Measurements from ENCODE around the gene LDAF1. TPM values are rescaled to one million over a fixed set of nuclear protein-coding genes. Genes with fewer than 3 reads are reported as not detected.
"Not testable (repeated sequence)": the region's sequence is repeated elsewhere in the genome, so short reads cannot be mapped to it uniquely, and the experiment has no call there.

Gene LDAF1
- total RNA-seq (2014; rRNA removed; shearing (Covaris generic)), result 25.5 and 27.3 TPM in 2 replicates

- peaks cover 4% of the 10 kb centered on the region for H3K27me3 ChIP-seq (ENCODE audit: control insufficient read depth, insufficient read depth, low read length)
- peak within 1 kb of the TSS; percentile 83 for H3K4me3 ChIP-seq (ENCODE audit: insufficient read depth, low read depth, low read length)
- peaks cover 9% of the 10 kb centered on the region for H3K36me3 ChIP-seq (replicated peaks; ENCODE audit: control insufficient read depth, insufficient read depth, low read length)
- peak; percentile 94 for DNase-seq
Measured at GRCh38 chr16:21158208-21159110, at the start of gene LDAF1. Gene LDAF1, plus strand, starts transcription at chr16:21158674. Its CDS starts 2,509 bp downstream, at chr16:21161183.

- H3K36me3 ChIP-seq (replicated peaks; ENCODE audit: control insufficient read depth, insufficient read depth, low read length); H3K27me3 ChIP-seq (ENCODE audit: control insufficient read depth, insufficient read depth, low read length); H3K4me3 ChIP-seq (ENCODE audit: insufficient read depth, low read depth, low read length); DNase-seq: not testable (repeated sequence)
Measured at GRCh38 chr16:21115551-21115950, 42.9 kb upstream of the LDAF1 start.

GRCh38 chr16:21116148-21116693 lies 42.3 kb upstream of the LDAF1 start:
- no peaks in the 10 kb centered on the region for H3K36me3 ChIP-seq (replicated peaks; ENCODE audit: control insufficient read depth, insufficient read depth, low read length)
- H3K4me3 ChIP-seq (ENCODE audit: insufficient read depth, low read depth, low read length), result no peak overlapping the region
- no peak for DNase-seq
- no peaks in the 10 kb centered on the region for H3K27me3 ChIP-seq (ENCODE audit: control insufficient read depth, insufficient read depth, low read length)

GRCh38 chr16:21117567-21117966 lies 40.9 kb upstream of the LDAF1 start:
- Histone ChIP-seq H3K27me3 (ENCODE audit: control insufficient read depth, insufficient read depth, low read length) (no peaks in the 10 kb centered on the region), H3K4me3 (ENCODE audit: insufficient read depth, low read depth, low read length) (no peak overlapping the region), H3K36me3 (replicated peaks; ENCODE audit: control insufficient read depth, insufficient read depth, low read length) (no peaks in the 10 kb centered on the region)
- no peak for DNase-seq

GRCh38 chr16:21120976-21121520 lies 37.4 kb upstream of the LDAF1 start:
- Histone ChIP-seq H3K27me3 (ENCODE audit: control insufficient read depth, insufficient read depth, low read length) (no peaks in the 10 kb centered on the region), H3K36me3 (replicated peaks; ENCODE audit: control insufficient read depth, insufficient read depth, low read length) (no peaks in the 10 kb centered on the region), H3K4me3 (ENCODE audit: insufficient read depth, low read depth, low read length) (no peak overlapping the region)
- no peak for DNase-seq

DNA sequence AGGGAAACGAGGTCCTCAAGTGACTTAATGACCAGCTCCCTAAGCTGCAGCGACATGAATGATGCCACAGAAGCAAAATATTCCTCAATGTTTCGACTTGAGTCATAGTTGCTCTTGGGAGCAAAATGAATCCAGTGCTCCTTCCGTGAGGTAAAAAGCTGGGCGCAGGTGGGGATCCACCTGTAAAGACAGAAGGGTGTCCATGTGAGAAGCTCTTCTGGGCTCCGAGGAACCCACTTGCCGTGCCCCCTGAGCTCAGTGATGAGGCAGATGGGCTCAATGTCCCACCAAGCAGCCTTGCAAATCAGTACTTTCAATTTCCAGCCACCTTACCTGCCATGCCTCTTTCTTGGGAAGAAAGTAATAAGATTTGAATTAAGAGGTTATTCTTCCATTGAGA lies 33.3 kb upstream of the LDAF1 start:
- Histone ChIP-seq H3K4me3 (ENCODE audit: insufficient read depth, low read depth, low read length) (no peak overlapping the region), H3K27me3 (ENCODE audit: control insufficient read depth, insufficient read depth, low read length) (no peaks in the 10 kb centered on the region), H3K36me3 (replicated peaks; ENCODE audit: control insufficient read depth, insufficient read depth, low read length) (no peaks in the 10 kb centered on the region; the same call in 1 of the 2 replicates)
- DNase-seq, result no peak

GRCh38 chr16:21126518-21126917 lies 32.0 kb upstream of the LDAF1 start:
- no peak for DNase-seq
- H3K36me3 ChIP-seq (replicated peaks; ENCODE audit: control insufficient read depth, insufficient read depth, low read length), result no peaks in the 10 kb centered on the region; the same call in 1 of the 2 replicates
- H3K4me3 ChIP-seq (ENCODE audit: insufficient read depth, low read depth, low read length), result no peak overlapping the region
- no peaks in the 10 kb centered on the region for H3K27me3 ChIP-seq (ENCODE audit: control insufficient read depth, insufficient read depth, low read length)

GRCh38 chr16:21128991-21129390 lies 29.5 kb upstream of the LDAF1 start:
- Histone ChIP-seq H3K27me3 (ENCODE audit: control insufficient read depth, insufficient read depth, low read length) (no peaks in the 10 kb centered on the region), H3K4me3 (ENCODE audit: insufficient read depth, low read depth, low read length) (no peak overlapping the region), H3K36me3 (replicated peaks; ENCODE audit: control insufficient read depth, insufficient read depth, low read length) (no peaks in the 10 kb centered on the region; the same call in 1 of the 2 replicates)
- DNase-seq, result no peak

- Histone ChIP-seq H3K4me3 (ENCODE audit: insufficient read depth, low read depth, low read length) (no peak overlapping the region), H3K27me3 (ENCODE audit: control insufficient read depth, insufficient read depth, low read length) (no peaks in the 10 kb centered on the region), H3K36me3 (replicated peaks; ENCODE audit: control insufficient read depth, insufficient read depth, low read length) (no peaks in the 10 kb centered on the region; the same call in 1 of the 2 replicates)
- DNase-seq, result no peak
Measured at GRCh38 chr16:21130811-21131210, 27.7 kb upstream of the LDAF1 start.

- Histone ChIP-seq H3K36me3 (replicated peaks; ENCODE audit: control insufficient read depth, insufficient read depth, low read length) (no peaks in the 10 kb centered on the region), H3K27me3 (ENCODE audit: control insufficient read depth, insufficient read depth, low read length) (no peaks in the 10 kb centered on the region), H3K4me3 (ENCODE audit: insufficient read depth, low read depth, low read length) (no peak overlapping the region)
- DNase-seq, result no peak
Measured at GRCh38 chr16:21134053-21134452, 24.4 kb upstream of the LDAF1 start.

- H3K36me3 ChIP-seq (replicated peaks; ENCODE audit: control insufficient read depth, insufficient read depth, low read length), result no peaks in the 10 kb centered on the region
- H3K27me3 ChIP-seq (ENCODE audit: control insufficient read depth, insufficient read depth, low read length), result no peaks in the 10 kb centered on the region
- no peak for DNase-seq
- H3K4me3 ChIP-seq (ENCODE audit: insufficient read depth, low read depth, low read length), result no peak overlapping the region
Measured at GRCh38 chr16:21145738-21146137, 12.7 kb upstream of the LDAF1 start.

- Histone ChIP-seq H3K36me3 (replicated peaks; ENCODE audit: control insufficient read depth, insufficient read depth, low read length) (no peaks in the 10 kb centered on the region), H3K27me3 (ENCODE audit: control insufficient read depth, insufficient read depth, low read length) (no peaks in the 10 kb centered on the region), H3K4me3 (ENCODE audit: insufficient read depth, low read depth, low read length) (no peak within 1 kb of the TSS)
- DNase-seq, result no peak
Measured at GRCh38 chr16:21150375-21151001, 8.0 kb upstream of the LDAF1 start, which contains the start of gene DNAH3. Gene DNAH3, minus strand, starts transcription at chr16:21150846. Its CDS starts 527 bp downstream, at chr16:21150319.

DNA sequence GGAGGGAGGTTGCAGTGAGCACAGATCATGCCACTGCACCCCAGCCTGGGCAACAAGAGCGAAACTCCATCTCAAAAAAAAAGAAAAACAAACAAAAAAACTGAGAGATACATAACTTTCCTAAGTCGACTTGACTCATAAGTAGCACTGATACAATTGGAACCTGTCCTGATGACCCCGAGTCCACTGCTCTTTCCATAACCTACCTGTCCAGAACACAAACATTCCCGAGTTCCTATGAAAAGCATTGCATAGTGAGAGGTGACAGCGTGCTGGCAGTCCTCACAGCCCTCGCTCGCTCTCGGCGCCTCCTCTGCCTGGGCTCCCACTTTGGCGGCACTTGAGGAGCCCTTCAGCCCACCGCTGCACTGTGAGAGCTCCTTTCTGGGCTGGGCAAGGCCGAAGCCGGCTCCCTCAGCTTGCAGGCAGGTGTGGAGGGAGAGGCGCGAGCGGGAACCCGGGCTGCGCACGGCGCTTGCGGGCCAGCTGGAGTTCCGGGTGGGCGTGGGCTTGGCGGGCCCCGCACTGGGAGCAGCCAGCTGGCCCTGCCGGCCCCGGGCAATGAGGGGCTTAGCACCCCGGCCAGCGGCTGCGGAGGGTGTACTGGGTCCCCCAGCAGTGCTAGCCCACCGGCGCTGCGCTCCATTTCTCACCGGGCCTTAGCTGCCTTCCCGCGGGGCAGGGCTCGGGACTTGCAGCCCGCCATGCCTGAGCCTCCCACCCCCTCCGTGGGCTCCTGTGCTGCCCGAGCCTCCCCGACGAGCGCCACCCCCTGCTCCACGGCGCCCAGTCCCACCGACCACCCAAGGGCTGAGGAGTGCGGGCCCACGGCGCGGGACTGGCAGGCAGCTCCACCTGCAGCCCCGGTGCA lies 6.1 kb upstream of the LDAF1 start:
- DNase-seq; H3K27me3 ChIP-seq (ENCODE audit: control insufficient read depth, insufficient read depth, low read length); H3K36me3 ChIP-seq (replicated peaks; ENCODE audit: control insufficient read depth, insufficient read depth, low read length): not testable (repeated sequence)
- H3K4me3 ChIP-seq (ENCODE audit: insufficient read depth, low read depth, low read length), result peak overlapping the region; percentile 14; the same call in 1 of the 2 replicates
